ENCODE measurements around the gene TNS4. TPM values are rescaled to one million over a fixed set of nuclear protein-coding genes. Genes with fewer than 3 reads are reported as not detected.

TNS4 gene
- total and polyA plus RNA-seq, 9 of the 15 experiments (the other 6 are each of a cell fraction or from before 2014, with no cell fraction given): 0.04 to 0.73 (median 0.24) TPM; not detected in 1

GRCh38 chr17:40520991-40521453 lies 19.6 kb upstream of the TNS4 start:
- POLR2A ChIA-PET: no interaction called here
- ATAC-seq (no peak), DNase-seq (ENCODE audit: extremely low read depth in 1 of 4, low spot score in 3 of 4) (no peak), FAIRE-seq (no peak)
- BruUV-seq (replicated peaks): no TSS peak
- peaks cover 17 to 33% of the 10 kb centered on the region in 2 experiments for H3K4me1 ChIP-seq (replicated peaks in 1 of 2; ENCODE audit: control insufficient read depth in 2 of 2, insufficient read depth in 2 of 2, low read length in 2 of 2)
- in situ Hi-C loops (cut with MboI): no loop called here
- no peaks in the 10 kb centered on the region for H3K9me1 ChIP-seq (ENCODE audit: control insufficient read depth, insufficient read depth, low read length)
- CTCF ChIA-PET (ENCODE audit: low intra/inter-chr PET ratio): no interaction called here
- H4K20me1 ChIP-seq (replicated peaks; ENCODE audit: control insufficient read depth, insufficient read depth, low read length): no peaks in the 10 kb centered on the region
- H3K4me3 ChIP-seq: no peak overlapping the region
- WGBS (ENCODE audit: insufficient coverage, low coverage, missing lambda C conversion rate): 94% methylated on average over 11 of the region's 14 CpGs
- no peaks in the 10 kb centered on the region for H3K79me2 ChIP-seq (ENCODE audit: control insufficient read depth, insufficient read depth, low read length)
- H3K27me3 ChIP-seq (ENCODE audit: control insufficient read depth in 2 of 2, insufficient read depth in 2 of 2, low read length in 2 of 2): no peaks in the 10 kb centered on the region
- peak overlapping the region; percentile 66 for H2AFZ ChIP-seq (ENCODE audit: low read depth, low read length)
- no peak overlapping the region for H3K4me2 ChIP-seq (ENCODE audit: insufficient read depth, low read length)
- H3K27ac ChIP-seq (ENCODE audit: extremely low read depth, low read depth, low read length): no peak overlapping the region
- TF ChIP-seq ZNF584 (CRISPR knock-in tag; IDR thresholded peaks at IDR 0.05; ENCODE audit: low read depth): no peak
- TF ChIP-seq ESRRA (IDR thresholded peaks at IDR 0.05; ENCODE audit: borderline replicate concordance, low read depth): peak; percentile 56; the same call in 1 of the 2 replicates
- peak; percentile 61; the same call in 1 of the 2 replicates for TF ChIP-seq BCOR (IDR thresholded peaks at IDR 0.05)
- no peak for TF ChIP-seq KAT7 (CRISPR knock-in tag; IDR thresholded peaks at IDR 0.05; ENCODE audit: borderline replicate concordance)
- TF ChIP-seq RBM25 (IDR thresholded peaks at IDR 0.05; ENCODE audit: low read depth, low read length, severe bottlenecking): peak; percentile 41
- no peak for TF ChIP-seq MYNN (IDR thresholded peaks at IDR 0.05)
- no peak for TF ChIP-seq MYNN (CRISPR knock-in tag; IDR thresholded peaks at IDR 0.05)
- TF ChIP-seq ELF2 (CRISPR knock-in tag; IDR thresholded peaks at IDR 0.05): no peak
- TF ChIP-seq ZNF3 (CRISPR knock-in tag; IDR thresholded peaks at IDR 0.05): no peak
- no peaks in the 10 kb centered on the region for H3K36me3 ChIP-seq (ENCODE audit: control insufficient read depth, insufficient read depth, low read length)
- intact Hi-C loops (cut with micrococcal nuclease): no loop called here
- 0 out of 4 replicates have a peak overlapping the region, but pooled peaks of 1 of the 2 experiments have one; percentile 6 for H3K9ac ChIP-seq (ENCODE audit: insufficient read depth in 1 of 2, low read depth in 2 of 2, low read length in 2 of 2)
- H3K9me3 ChIP-seq (replicated peaks; ENCODE audit: control insufficient read depth, insufficient read depth, low read depth, low read length): no peaks in the 10 kb centered on the region; the same call in 1 of the 2 replicates

Data from K562 (cell line).